ENCODE results near the gene AAK1.

DNA sequence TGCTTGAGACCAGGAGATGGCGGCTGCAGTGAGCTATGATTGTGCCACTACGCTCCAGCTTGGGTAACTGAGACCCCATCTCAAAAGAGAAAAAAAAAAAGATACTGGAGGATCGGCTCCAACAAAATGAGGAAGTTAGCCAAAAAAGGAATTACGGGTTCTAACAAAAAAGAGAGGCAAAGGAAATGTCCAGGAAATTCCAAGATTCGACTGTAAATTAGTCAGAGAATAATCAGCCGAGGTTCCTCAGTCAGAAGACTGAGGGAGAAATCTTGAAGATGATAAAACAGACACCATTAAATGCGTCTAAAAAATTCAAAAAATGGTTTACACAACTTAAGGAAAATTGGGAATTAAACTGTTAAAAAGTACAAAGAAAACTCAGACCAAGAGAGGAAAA, 89.5 kb downstream of the AAK1 start:
- TF ChIP-seq CTCF (IDR thresholded peaks at IDR 0.05) (no peak), POLR2AphosphoS5 (IDR thresholded peaks at IDR 0.05) (no peak)

All from stomach (tissue), 4 donors.